ENCODE data around the gene SYF2.
"Not testable (repeated sequence)": the region's sequence is repeated elsewhere in the genome, so short reads cannot be mapped to it uniquely, and the experiment has no call there.

Gene SYF2

DNA sequence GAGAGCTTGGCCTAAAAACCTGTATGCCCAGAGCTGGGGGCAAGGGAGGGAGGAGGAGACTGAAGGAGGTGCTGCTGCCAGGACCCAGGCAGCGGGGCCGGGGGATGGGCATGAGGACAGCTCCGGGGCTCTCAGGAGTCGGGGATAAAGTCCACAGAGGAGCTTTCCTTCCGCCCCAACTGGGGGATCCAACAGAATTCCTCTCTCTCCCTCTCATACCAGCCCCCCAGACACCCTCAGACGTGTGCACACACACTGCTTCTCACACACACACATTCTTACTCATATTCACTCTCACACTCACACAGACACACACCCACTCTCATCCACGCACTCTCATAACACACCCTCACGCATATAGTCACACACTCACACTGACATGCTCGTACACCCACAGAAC, 39.1 kb downstream of the SYF2 start:
- TF ChIP-seq EZH2 (IDR thresholded peaks at IDR 0.05) = no peak
- TF ChIP-seq FOXP2 (optimal IDR thresholded peaks at IDR 0.05; ENCODE audit: control extremely low read depth, extremely low read length, insufficient read depth) = no peak
- Histone ChIP-seq H3K4me3 (no peak overlapping the region), H3K27ac (no peak overlapping the region), H3K9me3 (ENCODE audit: low read depth, low read length) (no peaks in the 10 kb centered on the region), H3K36me3 (ENCODE audit: insufficient read depth, low read length) (no peaks in the 10 kb centered on the region), H3K9ac (ENCODE audit: insufficient read length) (no peak overlapping the region)
- no peak for DNase-seq (ENCODE audit: low read depth, low spot score)

DNA sequence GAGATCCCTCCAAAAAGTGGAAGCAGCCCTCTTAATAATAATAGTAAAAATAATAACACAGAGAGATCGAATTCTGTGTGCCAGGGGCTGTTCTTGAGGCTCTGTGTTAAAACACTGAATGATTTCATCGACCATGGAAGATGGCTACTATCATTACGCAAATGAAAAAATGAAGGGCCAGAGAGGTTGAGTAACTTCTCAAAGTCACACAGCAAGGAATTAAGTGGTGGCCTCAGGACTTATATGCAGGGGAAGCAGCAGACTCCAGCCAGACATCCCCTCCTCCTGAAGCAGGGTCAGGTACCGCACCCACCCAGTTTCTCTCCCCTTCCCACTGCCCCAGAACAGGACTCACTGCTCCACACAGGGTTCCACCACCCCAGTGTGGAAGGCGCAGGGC, 40.1 kb downstream of the SYF2 start:
- Histone ChIP-seq H3K9me3 (ENCODE audit: low read depth, low read length) (no peaks in the 10 kb centered on the region), H3K36me3 (ENCODE audit: insufficient read depth, low read length) (no peaks in the 10 kb centered on the region), H3K4me3 (no peak overlapping the region), H3K27ac (no peak overlapping the region), H3K9ac (ENCODE audit: insufficient read length) (no peak overlapping the region)
- no peak for DNase-seq (ENCODE audit: low read depth, low spot score)
- TF ChIP-seq FOXP2 (optimal IDR thresholded peaks at IDR 0.05; ENCODE audit: control extremely low read depth, extremely low read length, insufficient read depth) (no peak), EZH2 (IDR thresholded peaks at IDR 0.05) (no peak), POLR2AphosphoS5 (IDR thresholded peaks at IDR 0.05; ENCODE audit: borderline replicate concordance, low read depth, low read length) (no peak)

DNA sequence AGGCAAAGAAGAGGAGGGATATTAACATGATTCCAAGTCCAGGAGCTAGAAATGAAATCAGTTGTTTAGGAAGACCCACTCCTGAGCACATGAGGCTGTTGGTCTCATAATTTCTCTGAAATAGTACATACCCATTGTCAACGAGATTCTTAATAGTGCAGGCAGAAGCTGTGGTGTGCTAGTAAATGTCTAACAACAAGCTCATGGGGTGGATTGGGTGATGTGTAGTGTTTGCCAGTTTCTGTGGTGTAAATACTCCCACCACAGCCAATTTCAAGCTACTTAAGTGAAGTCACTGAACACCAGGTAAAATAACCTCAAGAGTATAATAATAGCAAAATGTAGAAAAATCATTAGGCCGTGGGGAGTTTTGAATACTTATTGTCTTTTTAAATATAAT, 42.0 kb downstream of the SYF2 start:
- H3K9ac ChIP-seq (ENCODE audit: insufficient read length) = no peak overlapping the region
- H3K27ac ChIP-seq = no peak overlapping the region
- TF ChIP-seq FOXP2 (optimal IDR thresholded peaks at IDR 0.05; ENCODE audit: control extremely low read depth, extremely low read length, insufficient read depth) = no peak
- no peak for TF ChIP-seq EZH2 (IDR thresholded peaks at IDR 0.05)
- H3K9me3 ChIP-seq (ENCODE audit: low read depth, low read length) = no peaks in the 10 kb centered on the region
- H3K36me3 ChIP-seq (ENCODE audit: insufficient read depth, low read length) = no peaks in the 10 kb centered on the region
- no peak overlapping the region for H3K4me3 ChIP-seq
- DNase-seq (ENCODE audit: low read depth, low spot score) = no peak

DNA sequence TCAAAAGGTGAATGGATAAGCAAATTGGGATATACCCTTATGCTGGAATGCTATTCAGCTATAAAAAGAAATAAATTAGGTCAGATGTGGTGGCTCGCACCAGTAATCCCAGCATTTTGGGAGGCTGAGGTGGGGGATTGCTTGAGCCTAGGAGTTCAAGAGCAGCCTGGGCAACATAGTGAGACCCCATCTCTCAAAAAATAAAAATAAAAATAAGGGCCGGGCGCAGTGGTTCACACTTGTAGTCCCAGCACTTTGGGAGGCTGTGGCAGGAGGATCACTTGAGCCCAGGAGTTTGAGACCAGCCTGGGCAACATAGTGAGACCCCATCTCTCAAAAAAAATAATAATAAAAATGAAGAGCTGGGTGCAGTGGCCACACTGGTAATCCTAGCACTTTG, 44.4 kb downstream of the SYF2 start:
- not testable (repeated sequence) for H3K27ac ChIP-seq; H3K36me3 ChIP-seq (ENCODE audit: insufficient read depth, low read length); DNase-seq (ENCODE audit: low read depth, low spot score); H3K9me3 ChIP-seq (ENCODE audit: low read depth, low read length); H3K4me3 ChIP-seq; H3K9ac ChIP-seq (ENCODE audit: insufficient read length)

DNA sequence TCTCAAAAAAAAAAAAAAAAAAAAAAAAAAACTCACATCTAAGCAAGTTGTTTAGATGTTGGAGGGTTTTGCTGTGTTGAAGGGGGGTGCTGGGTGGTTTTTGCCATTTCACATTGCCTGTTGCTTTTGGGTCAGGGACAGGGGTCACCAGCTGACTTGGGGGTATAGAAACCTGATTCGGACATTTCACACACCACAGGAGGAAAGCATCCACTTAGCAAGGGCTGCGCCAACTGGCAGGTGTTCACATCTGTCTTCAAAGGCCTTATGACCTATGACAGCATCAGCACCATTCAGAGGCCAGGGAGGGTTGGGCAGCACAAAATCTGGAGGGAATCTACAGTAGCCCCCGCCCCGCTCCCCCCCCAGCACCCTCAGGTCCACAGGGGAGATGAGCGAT, 45.2 kb downstream of the SYF2 start:
- TF ChIP-seq POLR2AphosphoS5 (IDR thresholded peaks at IDR 0.05; ENCODE audit: borderline replicate concordance, low read depth, low read length) = no peak
- no peak for TF ChIP-seq EZH2 (IDR thresholded peaks at IDR 0.05)
- TF ChIP-seq FOXP2 (optimal IDR thresholded peaks at IDR 0.05; ENCODE audit: control extremely low read depth, extremely low read length, insufficient read depth) = no peak
- Histone ChIP-seq H3K4me3 (no peak overlapping the region), H3K27ac (no peak overlapping the region), H3K9me3 (ENCODE audit: low read depth, low read length) (no peaks in the 10 kb centered on the region), H3K36me3 (ENCODE audit: insufficient read depth, low read length) (no peaks in the 10 kb centered on the region), H3K9ac (ENCODE audit: insufficient read length) (no peak overlapping the region)
- no peak for DNase-seq (ENCODE audit: low read depth, low spot score)

DNA sequence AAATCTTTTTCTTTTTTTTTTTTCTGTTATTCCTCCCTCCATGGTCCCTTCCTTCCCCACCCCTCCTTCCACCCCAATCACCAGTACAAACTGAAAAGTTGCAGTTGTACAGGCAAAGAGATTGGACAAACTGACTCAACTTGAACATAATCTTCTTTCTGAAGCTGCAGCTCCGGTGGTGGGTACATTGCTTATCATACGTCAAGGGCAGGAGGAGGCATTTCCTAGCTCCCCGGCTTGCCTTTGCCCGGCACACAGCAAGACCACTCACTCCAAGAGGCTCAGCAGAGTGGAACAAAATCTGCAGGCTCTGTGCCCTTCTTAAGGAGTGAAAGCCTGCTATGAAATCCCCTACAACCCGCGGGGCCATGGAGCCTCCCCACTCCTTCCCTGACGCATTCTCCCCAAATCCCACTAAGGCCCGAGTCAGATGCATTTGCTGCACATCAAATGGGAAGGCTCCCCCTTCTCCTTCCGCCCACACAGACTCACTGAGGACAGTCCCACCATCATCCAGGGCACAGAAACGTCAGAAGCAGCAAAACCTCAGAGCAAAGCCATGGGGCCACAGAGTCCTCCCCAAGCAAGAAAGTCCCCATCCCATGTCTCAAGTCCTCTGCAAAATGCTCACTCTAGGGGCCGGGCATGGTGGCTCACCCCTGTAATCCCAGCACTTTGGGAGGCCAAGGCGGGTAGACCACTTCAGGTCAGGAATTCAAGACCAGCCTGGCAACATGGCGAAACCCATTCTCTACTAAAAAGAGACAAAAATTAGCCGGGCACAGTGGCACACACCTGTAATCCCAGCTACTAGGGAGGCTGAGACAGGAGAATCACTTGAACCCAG, 45.9 kb downstream of the SYF2 start:
- H3K36me3 ChIP-seq (ENCODE audit: insufficient read depth, low read length) = no peaks in the 10 kb centered on the region
- TF ChIP-seq POLR2AphosphoS5 (IDR thresholded peaks at IDR 0.05; ENCODE audit: borderline replicate concordance, low read depth, low read length) (no peak), EZH2 (IDR thresholded peaks at IDR 0.05) (no peak), FOXP2 (optimal IDR thresholded peaks at IDR 0.05; ENCODE audit: control extremely low read depth, extremely low read length, insufficient read depth) (no peak)
- DNase-seq (ENCODE audit: low read depth, low spot score) = no peak

DNA sequence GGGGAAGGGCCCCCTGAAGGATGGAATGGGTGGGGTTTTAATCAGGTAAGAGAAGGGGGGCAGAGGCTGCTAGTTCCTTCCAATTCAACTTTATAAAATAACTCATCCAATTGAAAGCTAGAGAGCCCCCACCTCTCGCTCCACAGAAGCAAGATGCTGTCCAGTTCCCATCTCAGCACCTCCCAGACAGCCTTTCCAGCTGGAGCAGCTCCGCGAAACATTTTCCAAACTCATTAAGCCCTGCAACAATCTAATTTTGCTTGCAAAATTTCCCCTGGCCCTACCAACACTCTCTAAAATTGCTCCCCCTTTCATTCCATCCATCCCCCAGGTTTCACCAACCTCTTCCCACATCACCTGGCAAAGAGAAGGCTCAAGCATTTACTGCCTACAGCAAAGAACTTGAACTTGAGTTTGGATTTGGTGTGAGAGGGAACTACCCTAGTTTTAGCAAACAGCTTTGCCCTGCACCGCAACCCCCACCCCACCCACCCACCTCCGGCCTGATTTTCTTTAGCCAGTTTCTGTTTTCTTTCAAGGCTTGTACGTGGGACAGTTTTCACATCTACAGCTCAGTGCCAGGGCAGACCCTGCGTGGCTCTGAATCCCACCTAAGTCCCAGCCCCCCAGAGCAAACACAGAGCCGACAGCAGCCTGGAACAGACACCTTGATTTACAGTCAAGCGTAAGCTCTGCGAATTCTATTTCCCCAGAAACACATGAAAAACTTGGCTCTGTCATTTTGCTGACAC, 46.7 kb downstream of the SYF2 start:
- Histone ChIP-seq H3K9me3 (ENCODE audit: low read depth, low read length) (no peaks in the 10 kb centered on the region), H3K36me3 (ENCODE audit: insufficient read depth, low read length) (no peaks in the 10 kb centered on the region), H3K4me3 (no peak overlapping the region), H3K9ac (ENCODE audit: insufficient read length) (no peak overlapping the region), H3K27ac (0 out of 2 replicates have a peak overlapping the region, but pooled peaks have one; percentile 52)
- no peak for DNase-seq (ENCODE audit: low read depth, low spot score)
- TF ChIP-seq POLR2AphosphoS5 (IDR thresholded peaks at IDR 0.05; ENCODE audit: borderline replicate concordance, low read depth, low read length) (no peak), EZH2 (IDR thresholded peaks at IDR 0.05) (no peak), FOXP2 (optimal IDR thresholded peaks at IDR 0.05; ENCODE audit: control extremely low read depth, extremely low read length, insufficient read depth) (no peak)

More for the DNA sequence above, 45.9 kb downstream of the SYF2 start:
- Histone ChIP-seq H3K4me3 (no peak overlapping the region), H3K9me3 (ENCODE audit: low read depth, low read length) (no peaks in the 10 kb centered on the region), H3K9ac (ENCODE audit: insufficient read length) (no peak overlapping the region), H3K27ac (0 out of 2 replicates have a peak overlapping the region, but pooled peaks have one; percentile 52)

DNA sequence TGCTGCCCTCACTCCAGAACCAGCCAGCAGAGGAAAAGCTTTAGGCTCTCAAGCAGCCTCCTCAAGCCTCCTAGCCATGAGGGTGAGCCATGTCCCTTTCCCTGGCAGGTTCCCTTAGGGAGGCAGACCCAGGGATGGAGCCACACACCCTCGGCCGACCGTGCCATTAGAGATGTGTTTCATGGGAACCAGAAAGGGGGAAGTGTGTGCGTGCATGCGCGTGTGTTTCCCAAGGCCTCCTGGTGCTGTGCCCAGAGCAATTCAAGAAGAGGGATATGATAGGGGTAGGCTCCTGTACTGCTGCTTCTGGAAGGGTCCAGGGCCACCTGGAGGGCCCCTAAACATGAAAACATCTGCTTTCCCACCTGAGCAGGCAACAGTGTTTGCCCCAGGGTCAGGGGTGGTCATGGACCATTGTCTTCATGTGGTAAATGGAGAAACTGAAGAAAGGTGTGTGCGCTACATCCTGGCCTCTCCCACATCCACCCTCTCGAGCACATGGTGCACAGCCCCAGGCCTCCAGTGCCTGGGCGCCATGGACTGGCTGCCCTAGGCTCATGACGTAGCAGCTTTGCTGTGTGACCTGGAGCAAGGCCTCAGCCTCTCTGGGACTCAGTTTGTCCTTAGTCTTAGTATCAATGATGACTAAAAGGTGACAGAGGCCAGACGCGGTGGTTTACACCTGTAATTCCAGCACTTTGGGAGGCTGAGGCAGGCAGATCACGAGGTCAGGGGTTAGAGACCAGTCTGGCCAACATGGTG, 48.1 kb downstream of the SYF2 start:
- Histone ChIP-seq H3K36me3 (ENCODE audit: insufficient read depth, low read length) (no peaks in the 10 kb centered on the region), H3K9me3 (ENCODE audit: low read depth, low read length) (no peaks in the 10 kb centered on the region), H3K9ac (ENCODE audit: insufficient read length) (no peak overlapping the region), H3K27ac (no peak overlapping the region), H3K4me3 (no peak overlapping the region)
- TF ChIP-seq FOXP2 (optimal IDR thresholded peaks at IDR 0.05; ENCODE audit: control extremely low read depth, extremely low read length, insufficient read depth) (no peak), EZH2 (IDR thresholded peaks at IDR 0.05) (no peak), POLR2AphosphoS5 (IDR thresholded peaks at IDR 0.05; ENCODE audit: borderline replicate concordance, low read depth, low read length) (no peak)
- no peak for DNase-seq (ENCODE audit: low read depth, low spot score)
